GM19025 (cell line): ENCODE data around the gene ARHGEF28.
A peak's percentile ranks its signal among the peaks of the same experiment; 100 is the strongest.

ENCODE experiments used
- ATAC-seq: cut with Tn5 transposase; IDR thresholded peaks from one replicate; pipeline ENCODE4 v1.9.1; 2021; ENCODE audit warnings: mild to moderate bottlenecking, low read depth, moderate library complexity; ENCODE audit not compliant: unreplicated experiment

Gene ARHGEF28

DNA sequence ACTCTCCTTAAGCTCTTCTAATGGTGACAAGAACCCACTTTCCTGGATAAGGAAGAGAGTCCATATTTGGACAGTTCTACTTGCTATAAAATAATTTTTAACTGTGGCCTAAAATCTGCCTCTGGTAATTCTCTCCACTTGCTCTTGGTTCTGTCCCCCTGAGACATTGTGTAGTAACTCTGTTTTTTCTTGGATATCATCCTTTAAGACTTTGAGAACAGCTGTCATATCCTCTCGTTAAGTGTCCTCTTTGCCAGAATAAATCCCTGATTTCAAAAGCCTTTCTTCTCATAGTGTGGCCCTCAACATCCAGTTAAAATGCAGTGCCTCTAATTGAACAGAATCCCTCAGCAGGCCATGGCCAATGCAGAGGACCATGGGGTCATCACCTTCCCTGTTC, 101.5 kb downstream of the ARHGEF28 start:
- ATAC-seq, result no peak

DNA sequence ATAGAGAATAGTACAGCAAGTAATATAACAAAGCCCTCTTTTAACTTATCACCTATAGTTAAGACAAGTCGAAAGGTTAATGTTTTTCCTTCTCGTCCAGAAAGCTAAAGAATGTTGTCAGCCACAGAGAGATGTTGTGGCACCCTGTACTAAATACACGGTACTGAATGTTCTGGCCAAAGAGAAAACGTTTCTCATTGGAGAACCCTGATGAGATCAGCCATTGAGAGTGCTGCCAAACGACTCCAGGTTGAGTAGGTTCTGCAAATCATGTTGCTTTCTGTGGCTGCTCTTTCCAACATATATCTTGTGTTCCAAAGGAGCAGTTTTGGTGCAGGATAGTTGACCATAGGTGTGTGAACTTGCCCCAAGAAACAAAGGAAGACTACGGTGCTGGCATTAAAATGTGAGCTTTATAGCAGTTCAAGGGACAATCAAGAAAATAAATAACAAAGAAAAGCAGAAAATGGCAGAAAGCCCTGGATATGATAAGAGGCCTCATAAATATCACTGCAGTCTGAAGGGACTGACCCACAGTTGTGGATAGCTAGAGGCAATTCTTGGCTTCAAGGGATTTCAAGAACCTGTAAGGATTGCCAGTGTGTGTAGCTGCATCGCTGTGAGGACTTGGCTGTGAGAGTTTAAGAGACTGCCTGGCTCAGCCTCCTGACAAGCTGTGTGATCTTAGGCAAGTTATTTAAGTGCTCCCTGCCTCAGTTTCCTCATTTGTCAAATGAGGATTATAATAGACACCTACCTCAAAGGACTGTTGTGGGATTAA, 102.7 kb downstream of the ARHGEF28 start:
- no peak for ATAC-seq

DNA sequence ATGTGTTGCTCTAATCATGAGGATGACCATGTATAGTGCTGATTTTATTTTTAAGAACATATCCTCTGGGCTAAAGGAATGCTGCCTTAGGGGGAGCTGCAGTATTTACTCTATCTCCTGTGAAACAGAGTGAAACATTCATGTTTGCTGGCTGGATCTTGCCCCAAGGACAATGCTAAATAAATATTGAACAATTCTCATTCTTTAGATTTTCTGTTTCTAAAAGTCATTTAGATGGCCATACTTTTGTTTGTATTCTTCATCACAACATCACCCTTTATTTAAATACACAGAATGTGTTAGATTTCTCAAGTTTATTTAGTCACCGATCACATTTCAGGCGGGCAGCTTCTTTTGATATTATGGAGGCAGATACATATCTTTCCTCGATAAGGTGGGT, 103.3 kb downstream of the ARHGEF28 start:
- ATAC-seq, result no peak

DNA sequence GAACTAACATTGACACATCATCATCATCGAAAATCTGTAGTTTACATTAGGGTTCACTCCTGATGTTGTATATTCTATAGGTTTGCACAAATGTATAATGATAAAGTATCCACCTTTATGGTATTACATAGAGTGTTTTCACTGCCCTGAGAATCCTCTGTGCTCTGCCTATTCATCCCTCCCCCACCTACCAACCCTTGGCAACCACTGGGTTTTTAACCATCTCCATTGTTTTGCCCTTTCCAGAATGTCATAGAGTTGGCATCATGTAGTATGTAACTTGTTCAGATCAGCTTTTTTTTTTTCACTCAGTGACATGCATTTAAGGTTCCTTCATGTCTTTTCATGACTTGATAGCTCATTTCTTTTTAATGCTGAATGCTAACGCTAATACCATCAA, 106.0 kb downstream of the ARHGEF28 start:
- ATAC-seq, result no peak

DNA sequence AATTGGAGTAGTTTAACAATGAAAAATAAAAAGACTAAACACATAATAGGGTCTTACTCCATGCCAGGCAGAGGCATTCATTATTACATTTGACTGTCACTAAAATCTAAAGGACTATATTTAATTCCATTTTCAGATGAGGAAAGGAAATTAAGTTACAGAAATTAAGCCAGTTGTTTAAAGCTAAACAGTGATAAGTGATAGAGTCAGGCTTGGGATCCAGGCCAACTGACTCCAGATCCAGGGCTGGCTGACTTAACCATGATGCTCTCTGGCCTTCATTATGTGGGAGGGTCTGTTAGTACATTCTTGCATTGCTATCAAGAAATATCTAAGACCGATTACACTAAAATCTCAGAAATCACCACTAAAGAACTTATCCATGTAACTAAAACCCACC, 107.2 kb downstream of the ARHGEF28 start:
- no peak for ATAC-seq

DNA sequence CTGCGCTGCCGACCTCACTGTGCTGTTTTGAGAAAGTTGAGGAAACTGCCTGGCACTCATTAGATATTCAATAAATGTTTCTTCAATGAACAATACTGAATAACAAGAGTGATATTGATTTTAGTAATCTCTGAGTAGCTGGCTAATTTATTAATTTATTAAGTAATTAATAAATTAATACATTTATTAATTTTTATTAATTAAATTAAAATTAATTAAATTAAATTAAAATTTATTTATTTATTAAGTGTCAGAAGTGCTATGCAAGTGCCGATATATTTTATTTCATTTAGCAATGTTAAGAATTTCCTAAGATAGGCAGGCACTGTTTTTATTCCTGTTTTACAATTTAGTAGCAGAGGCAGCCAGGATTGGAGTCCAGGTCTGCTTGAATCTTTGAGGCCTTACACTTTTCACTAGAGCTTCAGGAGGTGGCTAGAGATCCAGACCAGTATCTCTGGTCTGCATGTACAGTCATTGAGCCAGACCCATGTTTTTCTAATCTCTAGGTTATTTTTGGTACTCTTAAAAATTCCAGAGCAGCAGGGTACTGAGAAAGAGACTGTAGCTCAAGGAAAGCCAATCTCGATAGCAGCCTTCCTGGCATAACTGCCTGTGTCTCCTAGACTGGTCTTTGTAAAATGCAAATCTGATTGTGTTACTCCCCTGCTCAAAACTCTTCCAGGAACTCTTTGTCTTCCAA, 109.2 kb downstream of the ARHGEF28 start:
- no peak for ATAC-seq

DNA sequence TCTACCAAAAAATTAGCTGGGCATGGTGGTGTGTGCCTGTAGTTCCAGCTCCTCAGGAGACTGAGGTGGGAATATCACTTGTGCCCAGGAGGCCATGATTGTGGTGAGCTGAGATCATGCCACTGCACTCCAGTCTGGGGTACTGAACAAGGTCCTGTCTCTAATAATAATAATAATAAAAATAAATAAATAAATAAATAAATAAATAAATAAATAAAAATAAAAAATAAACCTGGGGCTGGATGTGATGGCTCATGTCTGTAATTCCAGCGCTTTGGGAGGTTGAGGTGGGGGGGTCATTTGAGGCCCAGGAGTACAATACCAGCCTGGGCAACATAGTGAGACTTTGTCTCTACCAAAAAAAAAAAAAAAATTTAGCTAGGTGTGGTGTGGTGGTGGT, 113.7 kb downstream of the ARHGEF28 start:
- ATAC-seq, result no peak

DNA sequence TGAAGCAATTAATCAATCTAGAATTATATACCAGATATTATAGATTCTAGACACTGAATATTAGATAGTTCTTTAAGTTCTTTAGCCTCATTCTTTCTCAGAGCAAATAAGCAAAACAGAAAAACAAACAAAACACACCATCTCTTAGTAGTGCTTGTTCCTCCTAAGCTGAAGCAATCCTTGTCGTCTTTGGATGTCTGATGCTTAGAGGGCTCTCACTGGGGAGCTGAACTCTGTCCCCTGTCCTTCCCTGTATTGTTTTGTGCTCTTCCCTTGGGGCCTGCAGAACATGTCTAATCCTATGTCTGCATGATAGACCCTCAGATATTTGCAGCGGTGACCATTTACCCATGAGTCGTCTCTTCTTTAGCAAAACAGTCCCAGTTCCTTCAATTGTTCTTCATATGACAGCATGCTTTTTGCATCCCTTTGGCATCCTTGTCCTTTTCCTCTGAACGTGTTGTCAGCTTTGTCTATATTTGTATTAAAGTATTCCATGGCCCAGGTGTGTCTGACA, 114.3 kb downstream of the ARHGEF28 start:
- ATAC-seq, result no peak

DNA sequence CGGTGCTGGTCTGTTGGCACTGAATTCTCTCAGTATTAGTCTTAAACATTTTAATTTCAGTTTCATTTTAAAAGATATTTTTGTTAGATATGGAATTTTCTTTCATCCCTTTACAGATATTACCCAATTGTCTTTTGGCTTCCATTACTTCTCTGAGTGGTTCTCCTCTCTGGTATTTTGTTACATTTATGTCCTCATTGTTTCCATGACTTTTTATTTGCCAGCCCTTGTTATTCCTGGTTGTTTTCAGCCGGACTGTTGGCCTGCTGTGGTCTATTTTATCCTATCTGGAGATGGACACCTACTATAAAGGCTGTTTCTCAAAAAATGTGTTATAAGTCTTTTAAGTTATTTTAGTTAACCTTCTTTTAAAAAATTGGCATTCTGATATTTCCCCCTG, 117.2 kb downstream of the ARHGEF28 start:
- no peak for ATAC-seq

DNA sequence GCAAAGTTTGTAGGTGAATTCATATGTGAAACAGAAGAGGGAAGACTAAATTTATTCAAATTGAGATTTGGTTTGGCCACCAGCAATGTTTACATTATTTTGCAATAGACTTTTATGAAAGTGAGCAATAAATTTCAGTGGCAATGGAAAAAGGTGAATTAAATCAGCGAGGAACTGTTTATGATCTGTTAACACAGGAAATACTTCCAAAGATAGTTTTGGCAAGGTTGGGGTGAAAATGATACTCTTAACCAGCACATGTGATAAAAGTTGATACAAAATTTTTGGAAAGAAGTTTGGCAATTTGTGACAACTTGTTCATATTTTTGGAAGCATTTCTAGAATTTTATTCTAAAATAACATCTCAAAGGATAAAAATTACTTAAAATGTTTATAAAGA, 119.8 kb downstream of the ARHGEF28 start:
- no peak for ATAC-seq

DNA sequence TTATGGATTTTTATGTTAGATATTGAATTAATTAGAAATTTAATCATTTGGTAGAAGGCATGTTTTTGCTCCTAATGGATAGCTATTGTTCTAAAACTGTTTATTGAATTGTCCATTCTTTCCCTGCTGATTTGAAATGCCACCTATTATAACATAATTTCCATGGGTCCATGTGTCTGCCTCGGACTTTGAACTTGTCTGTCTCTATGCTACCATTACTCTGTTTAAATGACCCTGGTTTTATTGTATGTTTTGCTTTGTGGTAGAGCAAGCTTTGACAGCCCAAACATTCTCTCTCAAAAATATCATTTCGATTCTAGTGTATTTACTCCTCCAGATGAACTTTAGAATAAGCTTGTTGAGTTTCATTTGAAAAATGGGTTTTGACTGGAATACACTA, 120.6 kb downstream of the ARHGEF28 start:
- no peak for ATAC-seq

DNA sequence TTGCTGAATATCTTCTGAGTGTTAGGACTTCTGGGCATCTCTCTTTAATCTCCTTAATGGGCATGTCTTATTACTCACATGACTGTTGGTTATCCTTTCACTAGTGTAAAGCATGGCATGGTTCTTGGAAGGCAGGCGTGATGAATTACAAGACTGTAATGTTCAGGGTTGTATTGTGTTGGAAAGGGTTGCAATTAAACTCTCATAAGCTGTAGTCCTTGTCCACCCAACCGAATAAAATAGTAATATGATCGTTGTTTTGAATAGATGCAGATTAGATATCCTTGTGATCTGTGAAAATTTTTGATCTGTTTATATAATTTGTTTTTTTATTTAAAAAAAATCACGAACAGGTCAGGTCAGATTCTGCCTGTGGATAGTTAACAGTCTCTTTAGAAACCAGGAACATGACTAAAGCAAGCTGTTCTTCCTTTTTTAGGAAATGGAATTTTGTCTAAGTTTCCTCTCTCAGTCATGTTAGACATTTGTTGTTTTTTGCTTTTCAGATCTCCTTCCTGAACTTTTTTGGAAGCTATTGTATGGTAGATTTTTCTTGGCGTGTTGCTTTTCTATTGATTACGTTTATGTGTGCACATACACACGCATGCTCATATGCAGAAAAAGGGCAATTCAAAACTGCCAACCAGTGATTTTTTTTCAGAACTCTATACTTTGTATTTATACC, 121.8 kb downstream of the ARHGEF28 start:
- ATAC-seq, result no peak

DNA sequence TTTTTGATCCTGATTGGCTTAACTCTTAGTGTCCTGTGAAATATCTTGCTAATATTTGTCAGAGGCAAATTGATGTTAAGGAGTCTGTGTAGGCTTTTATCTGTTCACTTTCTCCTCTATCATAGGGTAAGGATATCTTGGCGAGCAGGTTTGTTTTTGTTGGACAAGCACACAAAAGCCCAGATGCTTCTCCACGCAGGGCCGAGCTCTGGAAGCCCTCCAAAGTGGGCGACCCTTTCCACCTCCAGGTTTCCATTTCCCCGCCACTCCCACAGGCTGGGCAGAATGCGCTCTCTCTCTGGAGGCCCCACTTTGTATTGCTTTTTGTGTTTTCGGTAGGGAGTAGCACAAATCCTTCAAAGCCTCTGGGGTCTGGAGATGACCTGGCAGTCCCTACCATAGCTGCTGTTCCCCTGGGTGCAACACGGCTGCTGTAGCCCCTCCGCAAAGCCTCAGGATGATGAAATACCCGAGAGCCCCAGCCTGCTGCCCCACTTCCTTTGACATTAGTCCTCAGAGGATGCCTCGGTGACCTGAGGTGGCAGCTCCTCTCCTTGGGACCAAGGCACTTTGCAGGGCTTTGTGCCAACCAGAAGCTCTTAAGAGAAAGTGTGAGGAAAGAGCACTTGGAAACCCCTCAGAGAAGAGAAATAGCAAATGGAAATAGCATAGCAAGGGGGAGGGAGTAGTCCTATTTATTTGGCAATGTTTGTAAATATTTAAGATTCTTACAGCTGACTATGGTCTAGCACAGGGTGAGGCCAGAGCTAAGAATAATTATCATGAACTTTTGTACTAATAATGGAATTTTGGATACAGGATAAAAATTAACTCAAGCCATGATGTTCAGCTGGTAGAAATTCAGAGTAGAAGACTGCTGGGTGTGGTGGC, 122.8 kb downstream of the ARHGEF28 start:
- ATAC-seq, result no peak

DNA sequence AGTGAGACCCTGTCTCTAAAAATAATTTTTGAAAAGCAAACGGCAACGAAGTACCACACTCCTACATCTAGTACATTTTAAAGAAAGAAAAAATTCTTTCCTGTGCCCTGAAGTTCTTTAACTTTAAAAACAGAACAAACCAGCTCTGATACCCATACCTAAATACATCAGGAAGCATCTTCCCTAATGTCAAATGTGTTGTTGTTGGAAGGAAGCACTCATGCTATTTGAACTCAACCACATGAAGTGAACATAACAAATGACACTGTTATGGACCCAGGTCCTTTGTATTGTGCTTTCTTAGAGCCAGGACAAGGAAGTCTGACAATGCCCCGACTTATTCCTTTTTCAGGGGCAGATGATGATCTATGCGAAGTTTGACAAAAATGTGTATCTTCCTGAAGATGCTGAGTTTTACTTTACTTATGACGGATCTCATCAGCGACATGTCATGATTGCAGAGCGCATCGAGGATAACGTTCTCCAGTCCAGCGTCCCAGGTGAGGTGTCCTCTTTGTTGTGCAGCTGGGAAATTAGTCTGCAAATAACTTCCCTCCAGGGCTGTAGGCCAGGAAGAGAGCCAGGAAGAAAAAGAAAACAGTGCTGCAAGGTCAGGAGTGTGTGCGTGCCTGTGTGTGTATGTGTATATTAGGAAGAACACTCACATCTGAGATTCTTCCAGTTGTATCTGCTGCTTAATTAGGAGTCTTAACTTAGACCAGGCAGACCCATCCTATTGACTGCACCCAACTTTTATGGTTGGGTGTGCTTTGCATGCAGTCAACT, 123.7 kb downstream of the ARHGEF28 start:
- ATAC-seq, result no peak

DNA sequence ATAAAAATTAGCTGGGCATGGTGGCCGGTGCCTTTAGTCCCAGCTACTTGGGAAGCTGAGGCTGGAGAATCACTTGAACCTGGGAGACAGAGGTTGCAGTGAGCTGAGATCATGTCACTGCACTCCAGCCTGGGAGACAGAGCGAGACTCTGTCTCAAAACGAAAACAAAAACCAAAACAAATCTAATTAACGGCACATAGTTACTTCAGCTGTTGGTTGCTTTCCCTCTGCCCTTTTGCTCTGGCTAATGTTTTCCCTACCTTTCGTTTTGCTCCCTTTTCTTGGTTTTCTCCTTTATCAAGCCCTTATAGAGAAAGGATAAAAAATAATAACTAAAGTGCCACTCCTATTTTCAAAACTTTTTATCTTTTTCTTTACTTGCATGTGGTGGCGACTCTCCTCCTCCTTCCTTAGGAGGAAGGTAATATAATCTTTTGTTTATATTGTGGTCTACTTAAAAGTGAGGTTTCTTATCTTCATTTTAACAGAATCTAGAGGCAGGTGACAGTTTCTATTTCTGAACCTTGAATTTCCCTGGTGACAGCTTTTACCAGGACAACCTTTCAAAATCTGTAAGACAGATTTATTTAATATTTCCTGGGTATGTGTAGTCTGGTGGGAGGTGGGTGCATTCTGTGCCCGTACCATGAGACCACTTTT, 125.4 kb downstream of the ARHGEF28 start:
- peak; percentile 83 for ATAC-seq

DNA sequence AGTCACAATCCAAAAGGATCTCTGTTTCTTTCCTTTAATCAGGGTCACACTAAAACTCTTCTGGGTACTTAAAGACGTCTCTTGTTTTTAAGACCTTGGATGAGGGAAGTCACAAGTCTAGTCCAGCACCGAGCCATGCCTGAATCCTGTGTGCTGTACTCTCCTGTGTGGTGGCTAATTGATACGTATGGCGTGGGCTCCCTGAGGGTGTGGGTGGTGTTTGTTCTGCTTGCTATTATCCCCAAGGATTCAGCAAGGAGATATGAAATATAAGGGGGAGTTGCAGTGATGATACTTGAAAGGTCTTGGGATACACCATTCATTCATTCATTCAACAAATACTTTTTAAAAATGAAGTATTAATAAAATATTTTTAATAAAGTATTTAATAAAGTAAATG, 128.3 kb downstream of the ARHGEF28 start:
- ATAC-seq, result no peak

DNA sequence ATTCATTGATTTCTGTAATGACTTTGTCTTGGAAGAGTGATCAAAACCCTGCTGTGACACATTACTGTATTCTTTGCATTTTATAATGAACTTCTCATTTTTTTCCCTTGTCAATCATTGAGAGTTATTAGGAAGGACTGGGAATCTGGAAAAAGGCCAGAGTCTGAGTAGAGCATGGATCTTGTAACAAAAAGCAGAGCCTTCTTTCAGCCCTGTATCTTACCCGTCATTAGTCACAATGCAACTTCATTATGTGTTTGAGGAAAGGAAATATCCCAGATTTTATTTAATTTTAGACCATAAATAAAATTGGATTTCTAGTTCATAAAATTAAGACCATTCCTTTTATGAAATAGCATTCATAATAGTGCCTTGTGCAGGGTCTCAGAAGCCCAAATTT, 131.4 kb downstream of the ARHGEF28 start:
- ATAC-seq, result no peak

DNA sequence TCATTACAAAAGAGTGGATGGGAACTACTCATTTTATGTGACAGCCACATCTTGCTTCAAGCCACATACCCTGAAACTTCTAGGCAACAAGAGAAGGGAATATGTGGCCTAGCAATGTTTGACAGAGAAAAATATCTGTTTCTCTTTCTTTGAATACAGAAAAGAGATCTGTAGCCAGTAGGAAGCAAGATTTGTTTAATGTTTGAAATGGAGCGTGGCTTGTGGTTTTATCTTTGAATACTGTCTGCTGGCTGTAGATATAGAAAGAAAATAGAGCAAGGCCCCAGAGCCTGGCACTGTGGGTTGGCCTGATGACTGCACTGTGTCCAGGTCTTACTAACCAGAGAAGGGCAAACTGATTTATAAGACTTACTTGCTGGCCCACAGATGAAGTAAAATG, 133.8 kb downstream of the ARHGEF28 start:
- ATAC-seq, result no peak
